ENCODE results near the gene AGAP3.

AGAP3 gene

GRCh38 chr7:151088856-151089699, 2.8 kb downstream of the AGAP3 start:
- DNase-seq, result no peak

GRCh38 chr7:151089893-151090730, 3.8 kb downstream of the AGAP3 start:
- no peak for DNase-seq

- no peak for DNase-seq
These were observed 4.7 kb downstream of the AGAP3 start for GRCh38 chr7:151091003-151091402.

- DNase-seq, result no peak
These were observed 5.2 kb downstream of the AGAP3 start for GRCh38 chr7:151091431-151091830.

- DNase-seq, result no peak
These were observed 5.7 kb downstream of the AGAP3 start for GRCh38 chr7:151091988-151092387.

GRCh38 chr7:151093748-151094147, 7.5 kb downstream of the AGAP3 start:
- DNase-seq, result no peak

GRCh38 chr7:151094675-151095074, 8.4 kb downstream of the AGAP3 start:
- DNase-seq, result no peak

GRCh38 chr7:151095123-151095797, 9.0 kb downstream of the AGAP3 start:
- no peak for DNase-seq

GRCh38 chr7:151095828-151096475, 9.7 kb downstream of the AGAP3 start:
- no peak for DNase-seq

GRCh38 chr7:151099486-151100211, 13.4 kb downstream of the AGAP3 start:
- no peak for DNase-seq

GRCh38 chr7:151100921-151101320, 14.6 kb downstream of the AGAP3 start:
- DNase-seq, result no peak

- no peak for DNase-seq
These were observed 15.5 kb downstream of the AGAP3 start for GRCh38 chr7:151101621-151102396.

- no peak for DNase-seq
These were observed 16.7 kb downstream of the AGAP3 start for GRCh38 chr7:151102991-151103390.

GRCh38 chr7:151103973-151104372, 17.7 kb downstream of the AGAP3 start:
- no peak for DNase-seq

GRCh38 chr7:151104411-151105235, 18.3 kb downstream of the AGAP3 start:
- peak; percentile 89 for DNase-seq

- DNase-seq, result no peak
These were observed 21.6 kb downstream of the AGAP3 start for GRCh38 chr7:151107882-151108281.

GRCh38 chr7:151109094-151110048, 23.1 kb downstream of the AGAP3 start:
- peak; percentile 54 for DNase-seq

GRCh38 chr7:151110236-151110940, 24.1 kb downstream of the AGAP3 start:
- DNase-seq, result no peak

All from fibroblast of skin of right quadriceps (primary cell).